HCEC 1CT (cell line): ENCODE data around the gene LIMK1.
"Not testable (repeated sequence)": the region's sequence is repeated elsewhere in the genome, so short reads cannot be mapped to it uniquely, and the experiment has no call there.

Experiments used
- DNase-seq: peaks from one replicate; pipeline ENCODE4 v3.0.0-alpha.2; 2017

The LIMK1 gene

GRCh38 chr7:74084722-74085578, 1.3 kb downstream of the LIMK1 start:
- DNase-seq, result no peak

- no peak for DNase-seq
Measured at GRCh38 chr7:74087791-74088453, 4.3 kb downstream of the LIMK1 start.

- DNase-seq, result no peak
Measured at GRCh38 chr7:74092321-74092963, 8.8 kb downstream of the LIMK1 start.

GRCh38 chr7:74092964-74093471, 9.4 kb downstream of the LIMK1 start:
- DNase-seq, result no peak

GRCh38 chr7:74093671-74094223, 10.1 kb downstream of the LIMK1 start:
- no peak for DNase-seq

GRCh38 chr7:74094224-74095101, 10.9 kb downstream of the LIMK1 start:
- peak; percentile 93 for DNase-seq

- DNase-seq, result no peak
Measured at GRCh38 chr7:74095135-74095534, 11.5 kb downstream of the LIMK1 start.

- DNase-seq, result peak; percentile 99
Measured at GRCh38 chr7:74097937-74098614, 14.5 kb downstream of the LIMK1 start.

- no peak for DNase-seq
Measured at GRCh38 chr7:74099031-74099430, 15.4 kb downstream of the LIMK1 start.

GRCh38 chr7:74101061-74101681, 17.6 kb downstream of the LIMK1 start:
- DNase-seq, result no peak

- DNase-seq, result no peak
Measured at GRCh38 chr7:74103219-74103772, 19.7 kb downstream of the LIMK1 start.

- DNase-seq, result no peak
Measured at GRCh38 chr7:74104702-74105101, 21.1 kb downstream of the LIMK1 start.

- no peak for DNase-seq
Measured at GRCh38 chr7:74105992-74106391, 22.4 kb downstream of the LIMK1 start.

GRCh38 chr7:74106846-74107245, 23.2 kb downstream of the LIMK1 start:
- no peak for DNase-seq

GRCh38 chr7:74115326-74115725, 31.7 kb downstream of the LIMK1 start:
- no peak for DNase-seq

- DNase-seq, result no peak
Measured at GRCh38 chr7:74116356-74116755, 32.8 kb downstream of the LIMK1 start.

- no peak for DNase-seq
Measured at GRCh38 chr7:74119831-74120230, 36.2 kb downstream of the LIMK1 start.

- no peak for DNase-seq
Measured at GRCh38 chr7:74121401-74122249, 38.0 kb downstream of the LIMK1 start.

- DNase-seq, result not testable (repeated sequence)
Measured at GRCh38 chr7:74123892-74124291, 40.3 kb downstream of the LIMK1 start.
